CD14-positive monocyte (primary cell): ENCODE measurements around the gene FADS2. TPM values are rescaled to one million over a fixed set of nuclear protein-coding genes. Genes with fewer than 3 reads are reported as not detected.
A peak's percentile ranks its signal among the peaks of the same experiment; 100 is the strongest.

Source experiments
- DNase-seq, 3 donors: peaks; one replicate each; pipeline ENCODE4 v3.0.0-alpha.2; 2011 to 2022
- H2AFZ ChIP-seq: 2 replicates; pipeline ENCODE4 v1.6.0; 2012; ENCODE audit warnings: mild to moderate bottlenecking, low read depth, low read length, inconsistent platforms; ENCODE audit not compliant: insufficient read depth, poor library complexity, severe bottlenecking
- H3K27ac ChIP-seq, 2 donors: 1 replicate in 1 of 2; 2 replicates in 1 of 2; pipeline ENCODE4 v1.5.1; 2012 to 2013; ENCODE audit warnings: low read length in 2 of 2, control low read depth in 1 of 2, inconsistent platforms in 1 of 2, low read depth in 1 of 2, mild to moderate bottlenecking in 1 of 2
- H3K27me3 ChIP-seq, 2 donors: one replicate each; pipeline versions ENCODE4 v1.6.0 to v1.6.1; 2011 to 2013; ENCODE audit warnings: low read length in 2 of 2; ENCODE audit not compliant: control insufficient read depth in 2 of 2, insufficient read depth in 2 of 2
- H3K36me3 ChIP-seq, 2 donors: replicated peaks in 1 of 2; 1 replicate in 1 of 2; 2 replicates in 1 of 2; pipeline versions ENCODE4 v1.5.1 to v1.6.1; 2012 to 2013; ENCODE audit warnings: low read length in 2 of 2, control low read depth in 1 of 2, inconsistent platforms in 1 of 2, mild to moderate bottlenecking in 1 of 2; ENCODE audit not compliant: insufficient read depth in 2 of 2, control insufficient read depth in 1 of 2
- H3K4me1 ChIP-seq, 2 donors: 1 replicate in 1 of 2; 2 replicates in 1 of 2; pipeline versions ENCODE4 v1.5.1 to v1.6.1; 2012 to 2013; ENCODE audit warnings: low read length in 2 of 2, control low read depth in 1 of 2, inconsistent platforms in 1 of 2, mild to moderate bottlenecking in 1 of 2, moderate library complexity in 1 of 2; ENCODE audit not compliant: insufficient read depth in 2 of 2, control insufficient read depth in 1 of 2
- H3K4me2 ChIP-seq: replicated peaks from 2 replicates; pipeline ENCODE3; 2012; ENCODE audit warnings: low read length, moderate library complexity, mild to moderate bottlenecking; ENCODE audit not compliant: poor library complexity, severe bottlenecking; ENCODE audit errors: extremely low read depth
- H3K4me3 ChIP-seq, 3 experiments: fragments of 200-600 bp in 1 of 3; sonication (generic) in 1 of 3; replicated peaks in 1 of 3; 1 replicate in 2 of 3; 2 replicates in 1 of 3; pipeline ENCODE4 v1.5.1; 2011 to 2013; ENCODE audit warnings: low read length in 3 of 3, mild to moderate bottlenecking in 3 of 3, control low read depth in 2 of 3, low read depth in 2 of 3, inconsistent platforms in 1 of 3, moderate library complexity in 1 of 3
- H3K79me2 ChIP-seq: 2 replicates; pipeline ENCODE4 v1.6.0; 2012; ENCODE audit warnings: mild to moderate bottlenecking, control low read depth, inconsistent platforms, low read length, moderate library complexity; ENCODE audit not compliant: insufficient read depth
- H3K9ac ChIP-seq: 2 replicates; pipeline ENCODE4 v1.6.0; 2017; ENCODE audit warnings: low read length, mild to moderate bottlenecking; ENCODE audit not compliant: insufficient read depth, poor library complexity, severe bottlenecking
- H3K9me3 ChIP-seq, 2 donors: replicated peaks in 1 of 2; 1 replicate in 1 of 2; 2 replicates in 1 of 2; pipeline versions ENCODE4 v1.5.1 to v1.6.1; 2012 to 2013; ENCODE audit warnings: low read length in 2 of 2, control low read depth in 1 of 2; ENCODE audit not compliant: control insufficient read depth in 1 of 2, insufficient read depth in 1 of 2
- H4K20me1 ChIP-seq: 2 replicates; pipeline ENCODE4 v1.6.0; 2012; ENCODE audit warnings: mild to moderate bottlenecking, low read length, control low read depth, moderate library complexity; ENCODE audit not compliant: insufficient read depth
- H3K27ac Mint-ChIP-seq, 7 donors: one replicate each; pipeline ENCODE4 v1.8.0; 2020; ENCODE audit warnings: mild to moderate bottlenecking in 7 of 7, mixed read lengths in 7 of 7, moderate library complexity in 6 of 7, inconsistent platforms in 2 of 7
- H3K27me3 Mint-ChIP-seq, 3 donors: one replicate each; pipeline ENCODE4 v1.8.0; 2021 to 2022; ENCODE audit warnings: low read depth in 3 of 3, mild to moderate bottlenecking in 3 of 3, mixed read lengths in 3 of 3, moderate library complexity in 3 of 3, inconsistent platforms in 1 of 3
- H3K36me3 Mint-ChIP-seq, 2 donors: one replicate each; pipeline ENCODE4 v1.8.0; 2020; ENCODE audit warnings: mixed read lengths in 2 of 2, inconsistent platforms in 1 of 2, mild to moderate bottlenecking in 1 of 2
- H3K4me1 Mint-ChIP-seq: one replicate; pipeline ENCODE4 v1.8.0; 2020; ENCODE audit warnings: mild to moderate bottlenecking, mixed read lengths
- H3K4me3 Mint-ChIP-seq, 2 donors: one replicate each; pipeline ENCODE4 v1.8.0; 2020; ENCODE audit warnings: mild to moderate bottlenecking in 2 of 2, mixed read lengths in 2 of 2, moderate library complexity in 1 of 2
- H3K9me3 Mint-ChIP-seq, 7 donors: one replicate each; pipeline ENCODE4 v1.8.0; 2020 to 2022; ENCODE audit warnings: mixed read lengths in 7 of 7, mild to moderate bottlenecking in 6 of 7, moderate library complexity in 6 of 7, inconsistent platforms in 2 of 7
- WGBS: methylation state at CpG from one replicate; pipeline ENCODE4 v1.1.5; 2013; ENCODE audit warnings: missing lambda C conversion rate; ENCODE audit not compliant: insufficient coverage; 5-methylcytosine and 5-hydroxymethylcytosine counted together
- intact Hi-C, 2 donors: fragments of 100-400 bp; cut with micrococcal nuclease; formaldehyde crosslinking; loops; one replicate each; pipeline versions ENCODE4 v1.15.0 to v1.15.1; 2023
- polyA plus RNA-seq, 3 donors: library from polyadenylated mRNA; depleted of rRNA in 1 of 3; unstranded in 2 of 3; stranded (reverse) in 1 of 3; fragments of 300-500 nt in 2 of 3; fragments of >200 nt in 1 of 3; fragmentation: Illumina TruSeq in 2 of 3; gene quantifications; 1 replicate in 2 of 3; 2 replicates in 1 of 3; pipeline ENCODE4 v1.2.3, GENCODE V29; 2012 to 2021
- TF ChIP-seq, protein P1 (sequence below): fragments of 200-600 bp; IDR thresholded peaks from one replicate; pipeline ENCODE4 v1.8.0; 2022; ENCODE audit warnings: antibody characterized with exemption, mild to moderate bottlenecking

FADS2 gene
- polyA plus RNA-seq, 3 donors = 5.1 to 19.9 (median 6.4) TPM

- DNase-seq = no peak
- WGBS = 97% methylated on average over 16 of the region's 21 CpGs
These were observed 80.0 kb downstream of the FADS2 start for GRCh38 chr11:61907871-61908729.

GRCh38 chr11:61908730-61909316 lies 80.7 kb downstream of the FADS2 start:
- Mint-ChIP-seq H3K27ac (no peak overlapping the region), H3K9me3 (peaks cover 0 to 7% (median 1%) of the 10 kb centered on the region in 7 donors), H3K36me3 (no peaks in the 10 kb centered on the region), H3K4me1 (peaks cover 31% of the 10 kb centered on the region), H3K27me3 (peaks cover 11 to 28% (median 14%) of the 10 kb centered on the region in 3 donors), H3K4me3 (peak overlapping the region in 1 of 2 donors; percentile 24)
- H3K9ac ChIP-seq = no peak overlapping the region
- H3K9me3 ChIP-seq = no peaks in the 10 kb centered on the region
- H3K4me2 ChIP-seq = no peak overlapping the region
- no peak overlapping the region for H3K27ac ChIP-seq
- TF ChIP-seq, protein P1, sequence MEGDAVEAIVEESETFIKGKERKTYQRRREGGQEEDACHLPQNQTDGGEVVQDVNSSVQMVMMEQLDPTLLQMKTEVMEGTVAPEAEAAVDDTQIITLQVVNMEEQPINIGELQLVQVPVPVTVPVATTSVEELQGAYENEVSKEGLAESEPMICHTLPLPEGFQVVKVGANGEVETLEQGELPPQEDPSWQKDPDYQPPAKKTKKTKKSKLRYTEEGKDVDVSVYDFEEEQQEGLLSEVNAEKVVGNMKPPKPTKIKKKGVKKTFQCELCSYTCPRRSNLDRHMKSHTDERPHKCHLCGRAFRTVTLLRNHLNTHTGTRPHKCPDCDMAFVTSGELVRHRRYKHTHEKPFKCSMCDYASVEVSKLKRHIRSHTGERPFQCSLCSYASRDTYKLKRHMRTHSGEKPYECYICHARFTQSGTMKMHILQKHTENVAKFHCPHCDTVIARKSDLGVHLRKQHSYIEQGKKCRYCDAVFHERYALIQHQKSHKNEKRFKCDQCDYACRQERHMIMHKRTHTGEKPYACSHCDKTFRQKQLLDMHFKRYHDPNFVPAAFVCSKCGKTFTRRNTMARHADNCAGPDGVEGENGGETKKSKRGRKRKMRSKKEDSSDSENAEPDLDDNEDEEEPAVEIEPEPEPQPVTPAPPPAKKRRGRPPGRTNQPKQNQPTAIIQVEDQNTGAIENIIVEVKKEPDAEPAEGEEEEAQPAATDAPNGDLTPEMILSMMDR = no peak
- peaks cover 0 to 8% of the 10 kb centered on the region in 2 donors for H3K27me3 ChIP-seq
- WGBS = 80% methylated on average over 6 of the region's 10 CpGs
- H3K4me3 ChIP-seq = no peak overlapping the region
- H2AFZ ChIP-seq = no peak overlapping the region
- no peaks in the 10 kb centered on the region for H3K79me2 ChIP-seq
- peaks cover 28 to 37% of the 10 kb centered on the region in 2 donors for H3K4me1 ChIP-seq
- no peaks in the 10 kb centered on the region for H3K36me3 ChIP-seq
- peaks cover 4% of the 10 kb centered on the region for H4K20me1 ChIP-seq
- DNase-seq = no peak
- intact Hi-C loops = no loop called here

More at GRCh38 chr11:61907871-61908729, 80.0 kb downstream of the FADS2 start:
- Mint-ChIP-seq H3K27ac (peak overlapping the region in 1 of 7 donors; percentile 36), H3K9me3 (peaks cover 0 to 9% (median 1%) of the 10 kb centered on the region in 7 donors), H3K27me3 (peaks cover 8 to 23% (median 13%) of the 10 kb centered on the region in 3 donors), H3K36me3 (no peaks in the 10 kb centered on the region), H3K4me3 (peak overlapping the region in 1 of 2 donors; percentile 24), H3K4me1 (peaks cover 26% of the 10 kb centered on the region)
- Histone ChIP-seq H3K4me2 (no peak overlapping the region), H3K9ac (no peak overlapping the region), H3K9me3 (no peaks in the 10 kb centered on the region), H3K4me1 (peaks cover 24 to 32% of the 10 kb centered on the region in 2 donors), H3K27ac (no peak overlapping the region), H4K20me1 (peaks cover 4% of the 10 kb centered on the region), H3K27me3 (peaks cover 0 to 10% of the 10 kb centered on the region in 2 donors), H2AFZ (no peak overlapping the region), H3K4me3 (no peak overlapping the region), H3K36me3 (no peaks in the 10 kb centered on the region), H3K79me2 (no peaks in the 10 kb centered on the region)
- intact Hi-C loops = no loop called here
- TF ChIP-seq, protein P1 = no peak
